ENCODE results near the gene HHAT.

DNA sequence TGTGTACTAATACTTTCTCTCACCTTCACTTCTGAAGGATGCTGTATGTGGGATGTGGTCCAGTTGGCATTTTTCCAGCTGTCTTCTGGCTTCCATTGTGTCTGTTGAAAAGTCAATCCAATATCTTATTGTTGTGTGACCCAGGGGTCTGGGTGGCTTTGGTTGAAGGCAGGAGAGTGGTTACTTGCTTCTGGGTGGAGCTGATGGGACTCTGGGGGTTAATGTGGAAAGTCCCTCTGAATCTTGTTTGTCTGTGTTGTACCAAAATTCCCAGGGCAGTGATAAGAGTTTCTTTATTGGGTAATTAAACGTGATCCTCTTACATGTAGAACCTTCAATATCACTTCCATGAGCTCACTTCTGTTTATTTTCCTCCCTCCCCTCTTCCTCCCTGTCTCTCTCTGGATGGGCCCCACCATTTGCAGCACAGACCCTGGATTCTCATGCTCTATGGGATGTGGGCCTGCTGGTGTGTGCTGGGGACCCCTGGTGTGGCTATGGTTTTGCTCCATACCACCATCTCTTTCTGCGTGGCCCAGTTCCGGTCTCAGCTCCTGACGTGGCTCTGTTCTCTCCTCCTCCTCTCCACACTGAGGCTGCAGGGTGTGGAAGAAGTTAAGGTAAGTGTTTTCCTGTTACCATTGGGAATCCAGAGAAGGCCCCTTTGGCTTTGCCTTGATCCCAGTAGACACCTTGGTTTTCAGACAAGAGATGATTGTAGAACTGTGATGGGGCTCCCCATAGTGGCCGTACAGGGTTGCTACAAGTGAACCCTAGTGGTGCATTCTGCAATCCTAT, 71.5 kb downstream of the HHAT start:
- TF ChIP-seq, protein P1, sequence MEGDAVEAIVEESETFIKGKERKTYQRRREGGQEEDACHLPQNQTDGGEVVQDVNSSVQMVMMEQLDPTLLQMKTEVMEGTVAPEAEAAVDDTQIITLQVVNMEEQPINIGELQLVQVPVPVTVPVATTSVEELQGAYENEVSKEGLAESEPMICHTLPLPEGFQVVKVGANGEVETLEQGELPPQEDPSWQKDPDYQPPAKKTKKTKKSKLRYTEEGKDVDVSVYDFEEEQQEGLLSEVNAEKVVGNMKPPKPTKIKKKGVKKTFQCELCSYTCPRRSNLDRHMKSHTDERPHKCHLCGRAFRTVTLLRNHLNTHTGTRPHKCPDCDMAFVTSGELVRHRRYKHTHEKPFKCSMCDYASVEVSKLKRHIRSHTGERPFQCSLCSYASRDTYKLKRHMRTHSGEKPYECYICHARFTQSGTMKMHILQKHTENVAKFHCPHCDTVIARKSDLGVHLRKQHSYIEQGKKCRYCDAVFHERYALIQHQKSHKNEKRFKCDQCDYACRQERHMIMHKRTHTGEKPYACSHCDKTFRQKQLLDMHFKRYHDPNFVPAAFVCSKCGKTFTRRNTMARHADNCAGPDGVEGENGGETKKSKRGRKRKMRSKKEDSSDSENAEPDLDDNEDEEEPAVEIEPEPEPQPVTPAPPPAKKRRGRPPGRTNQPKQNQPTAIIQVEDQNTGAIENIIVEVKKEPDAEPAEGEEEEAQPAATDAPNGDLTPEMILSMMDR (IDR thresholded peaks at IDR 0.05; ENCODE audit: low read length) = peak; percentile 97
- no peak for TF ChIP-seq EZH2 (optimal IDR thresholded peaks at IDR 0.05; ENCODE audit: low read depth, low read length)
- TF ChIP-seq EZH2phosphoT487 (IDR thresholded peaks at IDR 0.05; ENCODE audit: low read length) = no peak

Data from MM.1S (cell line).